ENCODE measurements around the gene SGPP2.

DNA sequence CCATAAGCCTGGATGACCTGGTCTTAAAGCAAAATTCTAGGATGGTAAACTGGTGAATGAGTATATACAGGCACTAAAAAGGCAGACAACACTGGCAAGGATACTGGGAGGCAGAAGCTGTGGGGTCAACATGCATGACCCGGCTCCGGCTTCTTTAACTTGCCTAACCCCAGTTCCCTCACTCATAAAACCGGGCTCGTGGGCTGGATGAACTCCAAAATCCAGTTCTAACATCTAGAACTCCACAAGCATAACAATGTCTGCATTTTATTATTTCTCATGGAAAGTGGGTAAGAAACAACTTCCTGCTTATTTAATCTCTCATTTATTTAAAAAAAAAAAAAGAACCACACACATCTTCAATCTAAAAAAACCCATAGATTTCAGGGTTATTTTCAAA, 174.3 kb downstream of the SGPP2 start:
- TF ChIP-seq, protein P1, sequence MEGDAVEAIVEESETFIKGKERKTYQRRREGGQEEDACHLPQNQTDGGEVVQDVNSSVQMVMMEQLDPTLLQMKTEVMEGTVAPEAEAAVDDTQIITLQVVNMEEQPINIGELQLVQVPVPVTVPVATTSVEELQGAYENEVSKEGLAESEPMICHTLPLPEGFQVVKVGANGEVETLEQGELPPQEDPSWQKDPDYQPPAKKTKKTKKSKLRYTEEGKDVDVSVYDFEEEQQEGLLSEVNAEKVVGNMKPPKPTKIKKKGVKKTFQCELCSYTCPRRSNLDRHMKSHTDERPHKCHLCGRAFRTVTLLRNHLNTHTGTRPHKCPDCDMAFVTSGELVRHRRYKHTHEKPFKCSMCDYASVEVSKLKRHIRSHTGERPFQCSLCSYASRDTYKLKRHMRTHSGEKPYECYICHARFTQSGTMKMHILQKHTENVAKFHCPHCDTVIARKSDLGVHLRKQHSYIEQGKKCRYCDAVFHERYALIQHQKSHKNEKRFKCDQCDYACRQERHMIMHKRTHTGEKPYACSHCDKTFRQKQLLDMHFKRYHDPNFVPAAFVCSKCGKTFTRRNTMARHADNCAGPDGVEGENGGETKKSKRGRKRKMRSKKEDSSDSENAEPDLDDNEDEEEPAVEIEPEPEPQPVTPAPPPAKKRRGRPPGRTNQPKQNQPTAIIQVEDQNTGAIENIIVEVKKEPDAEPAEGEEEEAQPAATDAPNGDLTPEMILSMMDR (conservative IDR thresholded peaks at IDR 0.05; ENCODE audit: low read depth, low read length), result no peak
- no peak for TF ChIP-seq EZH2 (IDR thresholded peaks at IDR 0.05; ENCODE audit: low read length, unreplicated experiment)

All from PC-3 (cell line).